G401.6 (cell line): Measurements from ENCODE around the gene UBAP1L.
"Not testable (repeated sequence)": the region's sequence is repeated elsewhere in the genome, so short reads cannot be mapped to it uniquely, and the experiment has no call there.

Source experiments
- FAIRE-seq: peaks from 2 replicates; lab custom pipeline; 2012; peaks lifted over from hg19 to GRCh38; lab: Jason Lieb, UNC

UBAP1L gene

GRCh38 chr15:65083262-65083701 lies 31.7 kb downstream of the UBAP1L start:
- FAIRE-seq, result no peak

GRCh38 chr15:65082303-65082953 lies 32.6 kb downstream of the UBAP1L start:
- FAIRE-seq, result no peak

- FAIRE-seq, result no peak
Observed at GRCh38 chr15:65081758-65082157, 33.2 kb downstream of the UBAP1L start.

GRCh38 chr15:65081270-65081669 lies 33.7 kb downstream of the UBAP1L start:
- no peak for FAIRE-seq

GRCh38 chr15:65079580-65079979 lies 35.4 kb downstream of the UBAP1L start:
- FAIRE-seq, result no peak

GRCh38 chr15:65077981-65078352 lies 37.0 kb downstream of the UBAP1L start:
- FAIRE-seq, result no peak

- FAIRE-seq, result no peak
Observed at GRCh38 chr15:65077291-65077980, 37.6 kb downstream of the UBAP1L start.

- no peak for FAIRE-seq
Observed at GRCh38 chr15:65076486-65077290, 38.3 kb downstream of the UBAP1L start, which contains the start of gene KBTBD13. TSS of gene KBTBD13 (plus strand) at chr15:65076746. CDS start at chr15:65076816, 70 bp downstream.

GRCh38 chr15:65075607-65076395 lies 39.2 kb downstream of the UBAP1L start:
- not testable (repeated sequence) for FAIRE-seq

GRCh38 chr15:65074946-65075345 lies 40.1 kb downstream of the UBAP1L start:
- FAIRE-seq, result not testable (repeated sequence)

GRCh38 chr15:65072617-65073016 lies 42.4 kb downstream of the UBAP1L start:
- no peak for FAIRE-seq

GRCh38 chr15:65072027-65072426 lies 43.0 kb downstream of the UBAP1L start:
- no peak for FAIRE-seq

- no peak for FAIRE-seq
Observed at GRCh38 chr15:65071381-65071811, 43.6 kb downstream of the UBAP1L start.

GRCh38 chr15:65069779-65070546 lies 45.0 kb downstream of the UBAP1L start:
- no peak for FAIRE-seq

GRCh38 chr15:65069179-65069578 lies 45.8 kb downstream of the UBAP1L start:
- FAIRE-seq, result no peak

GRCh38 chr15:65068403-65068788 lies 46.6 kb downstream of the UBAP1L start:
- FAIRE-seq, result no peak

- FAIRE-seq, result no peak
Observed at GRCh38 chr15:65067645-65068402, 47.2 kb downstream of the UBAP1L start, which contains the start of gene RASL12. TSS of gene RASL12 (minus strand) at chr15:65067991. CDS start at chr15:65067835, 156 bp downstream.

GRCh38 chr15:65067317-65067644 lies 47.7 kb downstream of the UBAP1L start:
- no peak for FAIRE-seq

GRCh38 chr15:65066635-65067316 lies 48.2 kb downstream of the UBAP1L start:
- FAIRE-seq, result no peak
